GM04504 (cell line): Measurements from ENCODE around the gene AEN.
A peak's percentile ranks its signal among the peaks of the same experiment; 100 is the strongest.

Experiments used
- DNase-seq: peaks from one replicate; pipeline ENCODE4 v3.0.0-alpha.2; 2012; ENCODE audit warnings: low read depth

The AEN gene, protein sequence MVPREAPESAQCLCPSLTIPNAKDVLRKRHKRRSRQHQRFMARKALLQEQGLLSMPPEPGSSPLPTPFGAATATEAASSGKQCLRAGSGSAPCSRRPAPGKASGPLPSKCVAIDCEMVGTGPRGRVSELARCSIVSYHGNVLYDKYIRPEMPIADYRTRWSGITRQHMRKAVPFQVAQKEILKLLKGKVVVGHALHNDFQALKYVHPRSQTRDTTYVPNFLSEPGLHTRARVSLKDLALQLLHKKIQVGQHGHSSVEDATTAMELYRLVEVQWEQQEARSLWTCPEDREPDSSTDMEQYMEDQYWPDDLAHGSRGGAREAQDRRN

DNA sequence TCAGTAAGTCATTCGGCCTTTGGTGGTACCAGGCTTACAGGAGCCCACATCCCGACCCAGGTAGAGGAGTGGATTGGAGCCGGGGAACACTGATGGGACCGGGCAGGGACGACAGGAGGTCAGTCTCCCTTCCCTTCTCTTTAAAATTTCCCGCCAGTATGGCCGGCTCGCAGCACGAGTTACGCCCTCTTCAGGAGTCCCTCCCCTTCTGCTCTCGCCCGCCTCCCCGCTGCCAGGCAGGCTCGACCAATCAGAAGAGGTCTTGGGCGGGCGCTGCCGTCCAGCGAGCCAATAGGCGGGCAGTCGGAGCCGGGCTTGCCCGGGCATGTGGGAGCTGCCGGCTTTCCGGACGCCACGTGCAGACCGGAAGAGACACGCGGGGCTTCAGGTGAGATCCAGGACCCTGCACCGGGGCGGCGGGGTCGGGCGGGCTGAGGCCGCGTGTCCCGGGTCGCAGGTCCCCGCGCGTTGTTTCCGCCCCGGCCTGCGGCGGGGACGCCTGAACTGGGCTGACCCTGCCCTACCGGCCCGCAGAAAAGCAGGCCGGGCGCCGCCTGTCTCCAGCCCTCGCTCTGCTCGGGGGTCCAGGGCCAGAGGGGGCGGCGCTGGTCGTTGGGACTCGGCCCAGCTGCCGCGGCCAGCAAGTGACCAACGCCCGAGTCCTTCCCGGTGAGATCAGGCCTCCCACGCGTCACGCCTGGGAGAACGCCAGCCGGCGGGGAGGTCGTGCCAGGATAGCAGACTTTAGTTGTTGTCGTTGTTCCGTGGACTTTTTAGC lies at the start of gene AEN:
Gene AEN (plus strand): TSS at position 346 of the 778 bp plus-strand sequence. CDS start 4,870 bp downstream, outside the sequence.
- peak; percentile 93 for DNase-seq

- no peak for DNase-seq
These were observed 49.3 kb upstream of the AEN start for GRCh38 chr15:88571852-88572259.

- no peak for DNase-seq
These were observed 47.1 kb upstream of the AEN start for GRCh38 chr15:88574077-88574476.

DNA sequence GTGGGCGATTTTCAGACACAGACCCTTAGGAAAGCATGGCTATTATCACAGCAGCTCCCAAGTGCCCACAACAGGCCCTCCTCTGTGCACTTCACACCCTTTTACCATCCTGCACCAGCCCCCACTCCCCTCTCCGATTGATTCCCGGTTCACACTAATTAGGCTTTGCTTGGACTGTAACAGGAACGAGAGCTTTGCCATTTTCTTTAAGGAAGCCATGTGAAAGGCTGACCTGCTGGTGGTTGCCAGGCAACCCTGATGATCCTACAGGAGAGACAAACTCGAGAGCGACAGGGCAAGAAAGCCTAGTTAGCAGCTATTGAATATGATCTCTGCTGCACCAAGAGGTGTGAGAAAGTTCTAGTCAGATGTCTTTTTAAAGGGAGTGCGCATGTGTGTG lies 46.5 kb upstream of the AEN start:
- DNase-seq, result no peak

DNA sequence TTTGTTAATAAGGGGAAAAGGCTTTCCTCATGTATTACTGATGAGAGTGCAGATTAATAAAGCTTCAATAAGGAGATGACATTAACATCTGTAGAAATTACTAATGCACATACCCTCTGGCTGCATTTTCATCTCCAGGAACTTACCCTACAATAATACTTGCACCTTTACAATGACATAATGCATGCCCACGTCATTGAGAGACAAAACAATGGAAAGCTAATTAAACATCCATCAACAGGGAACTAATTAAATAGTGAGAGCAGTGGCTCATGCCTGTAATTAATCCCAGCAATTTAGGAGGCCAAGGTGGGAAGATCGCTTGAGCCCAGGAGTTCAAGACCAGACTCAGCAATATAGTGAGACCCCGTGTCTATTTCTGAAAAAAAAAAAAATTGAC lies 41.8 kb upstream of the AEN start:
- DNase-seq, result no peak

DNA sequence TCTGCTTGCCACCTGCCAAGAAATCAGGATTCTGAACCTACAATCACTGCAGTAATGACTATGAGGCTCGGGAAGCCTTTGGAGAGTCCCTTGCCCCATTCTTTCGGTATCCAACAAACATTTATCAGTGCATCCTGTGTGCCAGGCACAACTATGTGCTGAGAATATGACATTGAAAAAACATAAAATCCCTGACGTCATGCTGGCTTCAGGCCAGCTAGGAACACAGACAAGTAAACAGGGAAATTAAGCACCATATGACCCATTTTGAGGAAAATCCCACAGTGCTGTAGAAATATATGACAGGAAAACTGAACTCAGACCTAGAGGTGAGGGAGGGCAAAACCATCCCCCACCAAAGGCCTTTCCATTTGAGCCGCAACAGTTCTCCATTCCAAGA lies 40.6 kb upstream of the AEN start:
- no peak for DNase-seq

- no peak for DNase-seq
These were observed 34.6 kb upstream of the AEN start for GRCh38 chr15:88586401-88587162.

DNA sequence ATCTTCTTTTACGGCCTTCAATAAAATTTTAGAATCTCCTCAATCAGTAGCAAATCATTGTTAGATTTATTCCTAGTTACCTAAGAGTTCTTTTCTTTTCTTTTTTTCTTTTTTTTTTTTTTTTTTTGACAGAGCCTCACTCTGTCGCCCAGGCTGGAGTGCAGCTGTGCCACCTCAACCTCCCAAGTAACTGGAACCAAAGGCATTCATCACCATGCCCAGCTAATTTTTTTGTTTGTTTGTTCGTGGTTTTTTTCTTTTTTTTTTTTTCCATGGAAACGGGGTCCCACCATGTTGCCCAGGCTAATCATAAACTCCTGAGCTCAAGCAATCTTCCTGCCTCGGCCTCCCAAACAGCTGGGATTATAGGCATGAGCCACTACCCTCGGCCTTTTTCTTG lies 30.4 kb upstream of the AEN start:
- no peak for DNase-seq

- no peak for DNase-seq
These were observed 29.8 kb upstream of the AEN start for GRCh38 chr15:88591384-88591783.

- no peak for DNase-seq
These were observed 17.3 kb upstream of the AEN start for GRCh38 chr15:88603885-88604284.

DNA sequence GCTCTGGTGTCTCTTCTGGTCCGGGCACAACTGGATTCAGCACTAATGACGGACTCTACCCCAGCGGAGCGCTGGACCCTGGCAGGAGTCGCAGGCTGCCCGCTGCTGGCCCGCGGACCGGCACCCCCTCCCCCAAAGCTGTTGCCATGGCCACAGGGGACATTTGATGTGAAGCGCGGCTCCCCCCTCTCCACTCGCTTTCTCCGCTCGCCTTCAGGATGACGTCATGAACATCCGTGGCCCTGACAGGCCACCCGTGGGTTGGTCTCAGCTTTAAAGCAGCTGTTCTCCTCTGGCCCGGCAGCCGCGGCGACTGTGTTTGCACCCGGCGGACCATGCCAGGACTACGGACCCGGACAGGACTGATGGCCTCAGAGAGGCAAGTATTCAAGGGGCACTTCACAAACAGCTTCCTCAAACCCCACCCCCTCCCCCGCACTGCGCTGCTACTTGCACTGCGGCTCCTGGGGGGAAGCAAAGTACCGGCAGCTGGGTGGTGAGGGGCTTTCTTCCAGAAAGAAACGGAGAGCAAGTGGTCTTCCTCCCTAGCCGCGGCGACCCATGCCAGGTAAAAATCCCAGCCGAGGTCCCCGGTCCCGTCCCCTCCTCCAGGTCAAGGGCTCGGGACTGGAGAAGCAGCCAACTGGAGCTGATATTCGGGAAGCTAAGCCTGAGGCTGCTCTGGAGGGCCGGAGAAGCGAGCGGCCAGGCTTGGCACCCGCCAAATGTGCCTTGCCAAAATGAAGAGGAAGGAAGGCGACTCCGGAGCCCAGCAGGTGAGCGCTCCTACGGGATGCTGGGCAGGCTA lies 16.6 kb upstream of the AEN start:
- DNase-seq, result no peak

- no peak for DNase-seq
These were observed 15.7 kb upstream of the AEN start for GRCh38 chr15:88605189-88606069.

GRCh38 chr15:88606070-88606794 lies 14.9 kb upstream of the AEN start:
- no peak for DNase-seq

DNA sequence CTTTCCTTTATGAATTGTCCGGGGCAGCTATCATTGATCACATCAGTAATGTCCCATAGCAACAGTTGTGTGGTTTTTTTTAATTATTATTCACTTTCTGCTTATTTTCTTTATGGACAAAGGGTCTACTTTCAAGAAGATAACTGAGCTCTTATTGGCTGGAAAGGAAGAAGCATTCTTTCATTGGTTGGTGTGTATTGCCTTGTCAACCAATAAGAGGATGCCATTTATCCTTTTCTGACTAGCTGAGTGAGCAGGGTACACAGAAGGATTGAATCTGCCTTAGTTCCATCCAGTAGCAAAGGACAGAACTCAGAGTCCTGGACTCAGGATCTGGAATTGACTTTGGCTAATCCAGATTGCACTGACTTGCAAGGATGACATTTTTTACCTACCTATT lies 13.2 kb upstream of the AEN start:
- DNase-seq, result no peak

DNA sequence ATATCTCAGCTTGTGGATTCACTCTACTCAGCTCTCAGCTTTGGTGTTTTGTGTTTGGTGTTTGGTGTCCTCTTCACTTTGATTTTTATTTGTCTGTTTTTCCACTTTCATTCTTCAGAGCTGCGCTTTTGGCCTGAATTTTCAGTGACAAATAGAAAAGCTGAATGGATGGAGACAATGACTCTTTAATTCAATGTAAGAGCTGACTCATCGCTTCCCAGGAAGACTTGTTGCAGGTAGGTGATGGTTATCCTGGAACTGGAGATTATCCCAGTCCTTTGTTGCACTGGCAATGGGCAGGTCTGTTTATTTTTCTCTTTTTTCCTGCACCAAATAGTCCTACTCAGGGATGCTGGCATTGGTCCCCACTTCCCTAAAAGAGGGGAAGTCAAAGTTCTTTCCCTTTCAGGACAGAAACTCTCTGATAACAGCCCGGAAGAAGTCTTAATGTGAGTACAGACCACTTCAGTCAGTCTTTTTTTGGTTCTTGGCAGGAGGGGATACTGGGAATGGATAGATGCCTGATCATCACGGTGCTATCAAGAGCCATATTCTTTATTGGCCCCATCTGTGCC lies 12.4 kb upstream of the AEN start:
- DNase-seq, result no peak

- no peak for DNase-seq
These were observed 11.6 kb upstream of the AEN start for GRCh38 chr15:88609344-88610090.

GRCh38 chr15:88610701-88611231 lies 10.4 kb upstream of the AEN start:
- DNase-seq, result no peak

GRCh38 chr15:88612186-88612796 lies 8.8 kb upstream of the AEN start:
- DNase-seq, result no peak
